NCI-H2029 (cell line): Measurements from ENCODE around the gene PDCD4.
"Not testable (repeated sequence)": the region's sequence is repeated elsewhere in the genome, so short reads cannot be mapped to it uniquely, and the experiment has no call there.

ENCODE experiments used
- DNase-seq: peaks from one replicate; lab custom pipeline; 2025; lab: John Stamatoyannopoulos, UW

The PDCD4 gene

GRCh38 chr10:110861476-110861875 is 10.3 kb upstream of the PDCD4 start:
- DNase-seq = no peak

- DNase-seq = no peak
Measured at GRCh38 chr10:110861930-110862649, 9.6 kb upstream of the PDCD4 start.

DNA sequence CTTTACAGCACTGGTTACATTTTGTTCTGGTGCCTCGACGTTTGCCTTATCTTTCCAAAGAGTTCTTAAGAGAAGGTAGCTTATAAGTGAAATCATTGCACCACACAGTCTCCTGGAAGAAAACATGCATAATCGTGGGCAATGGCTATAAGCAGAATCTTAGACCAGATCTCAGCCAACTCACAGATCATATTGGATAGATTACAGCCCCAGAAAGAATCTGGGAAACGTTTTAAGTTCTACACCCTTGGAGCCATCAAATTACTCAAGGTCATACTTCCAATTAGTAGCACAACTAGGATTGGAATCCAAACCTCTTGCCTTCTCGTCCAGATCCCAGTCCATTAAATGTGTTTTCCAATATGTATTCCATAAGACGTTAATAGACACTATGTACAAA is 8.8 kb upstream of the PDCD4 start:
- DNase-seq = no peak

DNA sequence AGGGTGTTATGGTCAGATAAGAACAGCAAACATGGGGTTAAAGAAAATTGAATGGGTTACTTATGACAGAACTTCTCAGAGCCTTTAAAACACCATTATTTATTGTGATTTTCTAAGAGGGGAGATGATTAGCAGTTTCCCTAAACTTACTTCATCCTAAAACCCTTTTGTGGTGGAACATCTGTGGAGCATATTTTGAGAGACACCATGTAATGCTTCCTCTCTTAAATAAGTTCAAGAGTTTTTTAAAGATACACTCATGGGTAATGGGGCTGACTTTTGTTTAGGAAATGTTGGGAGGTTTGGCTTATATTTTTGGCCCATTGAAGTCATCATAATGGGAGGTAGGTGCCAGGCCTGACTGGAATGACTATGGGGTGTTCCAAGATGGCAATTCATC is 8.4 kb upstream of the PDCD4 start:
- DNase-seq = no peak

DNA sequence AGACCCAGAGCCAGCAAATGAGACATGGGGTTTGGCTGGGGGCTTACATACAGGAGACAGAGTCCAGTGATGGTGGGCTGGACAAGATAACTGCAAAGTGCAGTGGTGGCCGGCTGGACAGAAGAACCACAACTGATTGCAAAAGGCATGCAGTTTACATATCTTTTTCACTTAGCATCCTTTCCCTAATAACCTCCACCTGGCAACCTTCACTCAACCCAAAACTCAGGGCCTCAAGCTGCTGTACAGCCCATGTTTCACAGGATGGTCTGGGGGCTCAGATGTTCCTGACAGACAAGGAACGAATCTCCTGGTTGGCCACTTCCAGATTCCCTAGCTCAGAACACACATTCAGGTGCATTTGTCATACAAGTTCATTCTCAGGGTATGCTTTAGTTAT is 7.8 kb upstream of the PDCD4 start:
- no peak for DNase-seq

DNA sequence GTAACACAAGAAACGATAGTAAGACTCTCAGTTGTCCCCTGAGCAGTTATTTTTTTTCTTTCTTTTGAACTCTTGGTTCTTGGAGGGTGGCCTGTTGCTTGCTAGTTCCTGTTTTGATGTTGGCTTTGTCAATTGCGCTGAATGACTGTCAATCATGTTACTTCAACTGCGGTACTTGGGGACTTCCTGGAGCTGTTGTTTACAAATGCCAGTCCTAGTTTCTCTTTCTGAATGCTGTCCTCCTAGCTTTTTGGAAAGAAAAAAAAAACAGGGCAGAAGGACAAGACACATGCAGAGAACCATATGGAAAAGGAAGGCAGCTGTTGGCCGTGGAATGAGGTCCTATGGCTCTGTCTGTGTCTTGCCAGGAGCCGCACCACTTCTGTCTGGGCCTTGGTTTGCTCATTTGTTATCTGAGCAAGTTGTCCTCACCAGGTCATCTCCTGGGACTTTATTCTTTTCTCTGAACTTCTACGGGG is 7.0 kb upstream of the PDCD4 start:
- no peak for DNase-seq

- DNase-seq = no peak
Measured at GRCh38 chr10:110865186-110865808, 6.4 kb upstream of the PDCD4 start.

- DNase-seq = no peak
Measured at GRCh38 chr10:110865809-110866482, 5.8 kb upstream of the PDCD4 start.

GRCh38 chr10:110867011-110867806 is 4.5 kb upstream of the PDCD4 start:
- not testable (repeated sequence) for DNase-seq

GRCh38 chr10:110867807-110868465 is 3.8 kb upstream of the PDCD4 start:
- no peak for DNase-seq

- DNase-seq = no peak
Measured at GRCh38 chr10:110868981-110869380, 2.7 kb upstream of the PDCD4 start.

DNA sequence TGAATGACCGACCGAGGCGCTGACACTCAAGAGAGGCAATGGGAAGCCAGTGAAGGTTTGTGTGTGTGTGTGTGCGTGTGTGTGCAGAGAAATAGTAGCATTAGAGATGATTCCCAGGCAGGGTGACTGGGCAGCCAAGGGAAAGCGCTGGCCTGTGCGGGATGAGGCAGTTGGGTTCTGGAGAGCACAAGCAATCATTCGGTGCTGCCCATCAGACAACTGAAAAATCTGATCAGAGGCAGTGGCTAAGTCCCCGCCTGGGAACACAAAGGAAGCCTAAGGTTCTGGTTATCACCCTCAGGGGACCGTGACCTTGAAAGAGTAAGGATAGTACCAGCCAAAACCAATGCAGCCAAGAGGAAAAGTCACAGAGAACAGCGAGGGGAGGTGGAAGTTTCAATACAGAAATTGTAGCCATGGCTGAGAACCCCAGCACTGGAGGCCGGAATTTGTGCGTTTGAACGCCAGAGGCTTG is 868 bp upstream of the PDCD4 start:
- no peak for DNase-seq

- peak; percentile 17 for DNase-seq
Measured at GRCh38 chr10:110872145-110872983, 636 bp downstream of the PDCD4 start.

DNA sequence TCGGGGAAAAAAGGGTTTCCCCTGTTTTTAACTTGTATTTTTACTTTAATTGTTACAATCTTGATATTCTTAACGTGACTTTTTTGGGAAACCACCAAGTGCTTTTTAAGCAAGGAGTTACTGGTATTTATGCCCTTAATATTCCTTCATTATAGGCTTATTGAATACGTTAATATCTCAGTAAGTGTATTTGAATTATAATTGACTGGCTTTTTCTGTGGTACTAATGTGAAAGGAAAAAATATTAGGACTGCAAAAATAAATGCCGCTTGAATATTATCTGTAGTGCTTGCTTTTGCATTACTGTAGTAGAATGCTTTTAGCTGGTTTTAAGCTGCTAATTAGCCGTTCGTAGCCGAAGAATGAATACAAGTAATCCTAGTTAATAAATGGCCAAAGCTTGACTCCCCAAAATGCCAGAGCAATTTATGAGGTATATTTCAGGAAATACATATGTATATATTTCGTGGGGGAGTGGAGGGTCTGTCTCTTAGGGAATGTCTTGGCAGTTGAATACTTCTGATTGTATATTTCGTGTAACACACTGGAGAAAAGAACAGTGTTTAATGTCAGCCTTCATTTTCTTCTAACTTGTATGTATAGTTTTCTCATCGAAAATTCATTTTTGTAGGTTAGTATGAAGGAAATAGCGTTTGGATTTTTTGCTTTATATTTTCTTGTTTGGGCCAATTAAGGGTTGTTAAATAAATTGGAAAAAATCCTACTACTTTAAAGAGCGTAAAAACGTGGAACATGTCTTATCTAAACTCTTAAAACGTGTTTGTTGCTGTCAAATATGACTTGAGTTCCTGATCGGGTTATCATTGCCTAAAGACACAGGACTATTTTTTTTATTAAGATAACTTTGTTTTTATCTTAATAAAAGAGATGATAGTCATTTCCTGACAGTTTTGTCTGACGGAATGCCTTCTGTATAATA is 1.5 kb downstream of the PDCD4 start:
- DNase-seq = no peak

GRCh38 chr10:110873951-110874350 is 2.2 kb downstream of the PDCD4 start:
- no peak for DNase-seq

- no peak for DNase-seq
Measured at GRCh38 chr10:110876000-110876399, 4.3 kb downstream of the PDCD4 start.

GRCh38 chr10:110876788-110877187 is 5.1 kb downstream of the PDCD4 start:
- DNase-seq = no peak

DNA sequence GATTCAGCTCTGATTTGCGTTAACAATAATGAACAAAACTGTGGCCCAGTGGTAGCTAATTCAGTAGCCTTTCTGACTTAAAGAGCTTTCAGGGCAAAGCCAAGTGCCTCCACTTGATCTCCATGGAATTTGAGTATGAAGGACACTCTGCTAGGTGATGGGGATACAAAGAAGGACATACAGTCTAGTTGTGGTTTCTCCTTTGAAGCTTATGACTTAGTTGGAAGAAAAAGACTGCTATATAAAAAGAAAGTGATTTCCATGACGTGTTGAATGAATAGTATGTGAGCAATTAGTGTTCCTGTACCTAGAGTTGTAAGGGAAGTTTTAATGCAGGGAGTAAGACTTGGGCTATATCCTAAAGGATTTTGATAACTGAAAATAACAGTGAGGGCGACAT is 8.3 kb downstream of the PDCD4 start:
- DNase-seq = no peak

DNA sequence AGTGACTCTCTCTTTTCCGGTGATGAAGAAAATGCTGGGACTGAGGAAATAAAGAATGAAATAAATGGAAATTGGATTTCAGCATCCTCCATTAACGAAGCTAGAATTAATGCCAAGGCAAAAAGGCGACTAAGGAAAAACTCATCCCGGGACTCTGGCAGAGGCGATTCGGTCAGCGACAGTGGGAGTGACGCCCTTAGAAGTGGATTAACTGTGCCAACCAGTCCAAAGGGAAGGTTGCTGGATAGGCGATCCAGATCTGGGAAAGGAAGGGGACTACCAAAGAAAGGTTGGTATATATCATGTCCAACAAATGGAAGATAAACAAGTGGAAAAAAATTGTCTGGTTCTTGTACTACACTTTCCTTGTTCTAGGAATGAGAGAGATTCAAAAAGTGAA is 9.5 kb downstream of the PDCD4 start:
- no peak for DNase-seq

- DNase-seq = no peak
Measured at GRCh38 chr10:110881905-110882304, 10.2 kb downstream of the PDCD4 start.
